Measurements from ENCODE around the gene FHL1. TPM values are rescaled to one million over a fixed set of nuclear protein-coding genes. Genes with fewer than 3 reads are reported as not detected.
A peak's percentile ranks its signal among the peaks of the same experiment; 100 is the strongest.
"Not testable (repeated sequence)": the region's sequence is repeated elsewhere in the genome, so short reads cannot be mapped to it uniquely, and the experiment has no call there.

The FHL1 gene
- total RNA-seq, 8 experiments from 2014 or later: 1.7 to 379 (median 62.3) TPM

GRCh38 chrX:136220540-136220939, 73.2 kb downstream of the FHL1 start:
- 31 to 100% (median 83%) methylated on average over 1 to 4 of the region's 4 CpGs; no CpG with 5 or more reads in 5 of the 10 experiments for WGBS, 10 experiments
- H3K27ac ChIP-seq: no peak overlapping the region
- no peaks in the 10 kb centered on the region for H3K4me1 ChIP-seq (replicated peaks in 1 of 2)
- no peak for ATAC-seq (replicated peaks in 6 of 8)
- H3K4me3 ChIP-seq: no peak overlapping the region
- in situ Hi-C loops (cut with MboI; ENCODE audit: low pct_unique_long_range_greater_than_20kb in 2 of 9, low sequenced_read_pairs in 9 of 9, unreplicated experiment in 9 of 9): loop anchor here in 1 of 9 experiments (25.0 kb wide), 1 partner anchor 183 kb away; no protein-coding TSS in a partner anchor

GRCh38 chrX:136220951-136221350, 73.6 kb downstream of the FHL1 start:
- Histone ChIP-seq H3K27ac (no peak overlapping the region), H3K4me1 (replicated peaks in 1 of 2) (no peaks in the 10 kb centered on the region), H3K4me3 (no peak overlapping the region)
- ATAC-seq (replicated peaks in 6 of 8): no peak
- in situ Hi-C loops (cut with MboI; ENCODE audit: low pct_unique_long_range_greater_than_20kb in 2 of 9, low sequenced_read_pairs in 9 of 9, unreplicated experiment in 9 of 9): loop anchor here in 1 of 9 experiments (25.0 kb wide), 1 partner anchor 184 kb away; no protein-coding TSS in a partner anchor
- WGBS, 10 experiments: 40 to 57% methylated on average over 1 to 2 of the region's 3 CpGs; no CpG with 5 or more reads in 8 of the 10 experiments

GRCh38 chrX:136221851-136222513, 74.6 kb downstream of the FHL1 start:
- in situ Hi-C loops (cut with MboI; ENCODE audit: low pct_unique_long_range_greater_than_20kb in 2 of 9, low sequenced_read_pairs in 9 of 9, unreplicated experiment in 9 of 9): loop anchor here in 1 of 9 experiments (25.0 kb wide), 1 partner anchor 185 kb away; no protein-coding TSS in a partner anchor
- no peak overlapping the region for H3K4me3 ChIP-seq
- H3K4me1 ChIP-seq (replicated peaks in 1 of 2): no peaks in the 10 kb centered on the region
- no peak overlapping the region for H3K27ac ChIP-seq
- ATAC-seq (replicated peaks in 6 of 8): no peak
- WGBS, 10 experiments: 35 to 93% (median 59%) methylated on average over 2 to 3 of the region's 3 CpGs; no CpG with 5 or more reads in 7 of the 10 experiments

- in situ Hi-C loops (cut with MboI; ENCODE audit: low pct_unique_long_range_greater_than_20kb in 2 of 9, low sequenced_read_pairs in 9 of 9, unreplicated experiment in 9 of 9): loop anchor here in 1 of 9 experiments (25.0 kb wide), 1 partner anchor 260 kb away; the partner anchor contains the start of genes BRS3 and HTATSF1
Observed at GRCh38 chrX:136227074-136227473, 79.7 kb downstream of the FHL1 start.

GRCh38 chrX:136227948-136228838, 80.9 kb downstream of the FHL1 start:
- in situ Hi-C loops (cut with MboI; ENCODE audit: low pct_unique_long_range_greater_than_20kb in 2 of 9, low sequenced_read_pairs in 9 of 9, unreplicated experiment in 9 of 9): loop anchor here in 1 of 9 experiments (25.0 kb wide), 1 partner anchor 259 kb away; the partner anchor contains the start of genes BRS3 and HTATSF1

More at GRCh38 chrX:136227074-136227473, 79.7 kb downstream of the FHL1 start:
- Histone ChIP-seq H3K27ac (no peak overlapping the region), H3K4me3 (no peak overlapping the region), H3K4me1 (replicated peaks in 1 of 2) (no peaks in the 10 kb centered on the region)
- ATAC-seq (replicated peaks in 6 of 8): no peak

GRCh38 chrX:136228839-136229207, 81.5 kb downstream of the FHL1 start:
- H3K4me3 ChIP-seq: no peak overlapping the region
- WGBS, 10 experiments: 56 to 100% (median 85%) methylated on average over 1 to 3 of the region's 3 CpGs; no CpG with 5 or more reads in 4 of the 10 experiments
- ATAC-seq (replicated peaks in 6 of 8): no peak
- no peak overlapping the region for H3K27ac ChIP-seq
- H3K4me1 ChIP-seq (replicated peaks in 1 of 2): no peaks in the 10 kb centered on the region
- in situ Hi-C loops (cut with MboI; ENCODE audit: low pct_unique_long_range_greater_than_20kb in 2 of 9, low sequenced_read_pairs in 9 of 9, unreplicated experiment in 9 of 9): loop anchor here in 1 of 9 experiments (25.0 kb wide), 1 partner anchor 258 kb away; the partner anchor contains the start of genes BRS3 and HTATSF1

More at GRCh38 chrX:136227948-136228838, 80.9 kb downstream of the FHL1 start:
- Histone ChIP-seq H3K4me1 (replicated peaks in 1 of 2) (no peaks in the 10 kb centered on the region), H3K4me3 (no peak overlapping the region), H3K27ac (no peak overlapping the region)
- ATAC-seq (replicated peaks in 6 of 8): no peak
- WGBS, 10 experiments: 58 to 100% (median 89%) methylated on average over 1 to 8 of the region's 8 CpGs; no CpG with 5 or more reads in 3 of the 10 experiments

GRCh38 chrX:136237074-136237473, 89.7 kb downstream of the FHL1 start:
- ATAC-seq (replicated peaks in 6 of 8): no peak
- H3K4me3 ChIP-seq: no peak overlapping the region
- H3K27ac ChIP-seq: no peak overlapping the region
- WGBS, 10 experiments: 6 to 100% (median 100%) methylated on average over 1 to 3 of the region's 3 CpGs; no CpG with 5 or more reads in 3 of the 10 experiments
- H3K4me1 ChIP-seq (replicated peaks in 1 of 2): no peaks in the 10 kb centered on the region
- in situ Hi-C loops (cut with MboI; ENCODE audit: low pct_unique_long_range_greater_than_20kb in 2 of 9, low sequenced_read_pairs in 9 of 9, unreplicated experiment in 9 of 9): loop anchor here in 1 of 9 experiments (25.0 kb wide), 1 partner anchor 250 kb away; the partner anchor contains the start of genes BRS3 and HTATSF1

- not testable (repeated sequence) for H3K4me1 ChIP-seq (replicated peaks in 1 of 2); ATAC-seq (replicated peaks in 6 of 8); H3K27ac ChIP-seq; H3K4me3 ChIP-seq
- in situ Hi-C loops (cut with MboI; ENCODE audit: low pct_unique_long_range_greater_than_20kb in 2 of 9, low sequenced_read_pairs in 9 of 9, unreplicated experiment in 9 of 9): loop anchor here in 1 of 9 experiments (25.0 kb wide), 1 partner anchor 249 kb away; the partner anchor contains the start of genes BRS3 and HTATSF1
- no CpG with 5 or more reads among the region's 4 CpGs for WGBS, 10 experiments
Observed at GRCh38 chrX:136237849-136238248, 90.5 kb downstream of the FHL1 start.

- in situ Hi-C loops (cut with MboI; ENCODE audit: low pct_unique_long_range_greater_than_20kb in 2 of 9, low sequenced_read_pairs in 9 of 9, unreplicated experiment in 9 of 9): loop anchor here in 1 of 9 experiments (25.0 kb wide), 1 partner anchor 241 kb away; the partner anchor contains the start of genes BRS3 and HTATSF1
- ATAC-seq (replicated peaks in 6 of 8): no peak
- Histone ChIP-seq H3K4me3 (no peak overlapping the region), H3K4me1 (replicated peaks in 1 of 2) (no peaks in the 10 kb centered on the region), H3K27ac (no peak overlapping the region)
- 37 to 100% (median 66%) methylated on average over 1 to 6 of the region's 6 CpGs; no CpG with 5 or more reads in 3 of the 10 experiments for WGBS, 10 experiments
Observed at GRCh38 chrX:136246201-136246600, 98.9 kb downstream of the FHL1 start.

- WGBS, 10 experiments: 0 to 50% (median 4%) methylated on average over 1 to 13 of the region's 53 CpGs; no CpG with 5 or more reads in 4 of the 10 experiments
- Histone ChIP-seq H3K27ac (no peak overlapping the region), H3K4me1 (replicated peaks in 1 of 2) (peaks cover 0 to 3% of the 10 kb centered on the region in 2 donors), H3K4me3 (peak overlapping the region; percentile 54 to 85 (median 75))
- ATAC-seq (replicated peaks in 6 of 8): peak; percentile 25 to 71 (median 63)
- in situ Hi-C loops (cut with MboI; ENCODE audit: low pct_unique_long_range_greater_than_20kb in 2 of 9, low sequenced_read_pairs in 9 of 9, unreplicated experiment in 9 of 9): no loop called here
Observed at GRCh38 chrX:136250191-136251040, 103.1 kb downstream of the FHL1 start.

- Histone ChIP-seq H3K4me3 (peak within 1 kb of the TSS; percentile 54 to 85 (median 75)), H3K27ac (peak within 1 kb of the TSS in 1 of 2 donors; percentile 29), H3K4me1 (replicated peaks in 1 of 2) (peaks cover 0 to 3% of the 10 kb centered on the region in 2 donors)
- in situ Hi-C loops (cut with MboI; ENCODE audit: low pct_unique_long_range_greater_than_20kb in 2 of 9, low sequenced_read_pairs in 9 of 9, unreplicated experiment in 9 of 9): no loop called here
- peak; percentile 83 to 95 (median 89) for ATAC-seq (replicated peaks in 6 of 8)
- 0 to 50% (median 43%) methylated on average over 2 to 4 of the region's 73 CpGs; no CpG with 5 or more reads in 7 of the 10 experiments for WGBS, 10 experiments
Observed at GRCh38 chrX:136251041-136251991, 104.0 kb downstream of the FHL1 start, which contains the start of gene MAP7D3. Gene MAP7D3 (minus strand): TSS chrX:136251400. CDS start chrX:136251358, 42 bp downstream.
